Measurements from ENCODE around the gene CNOT4. TPM values are rescaled to one million over a fixed set of nuclear protein-coding genes. Genes with fewer than 3 reads are reported as not detected.
"Not testable (repeated sequence)": the region's sequence is repeated elsewhere in the genome, so short reads cannot be mapped to it uniquely, and the experiment has no call there.

The CNOT4 gene
- total and polyA plus RNA-seq, 12 donors, result 8.7 to 28.1 (median 16.8) TPM

DNA sequence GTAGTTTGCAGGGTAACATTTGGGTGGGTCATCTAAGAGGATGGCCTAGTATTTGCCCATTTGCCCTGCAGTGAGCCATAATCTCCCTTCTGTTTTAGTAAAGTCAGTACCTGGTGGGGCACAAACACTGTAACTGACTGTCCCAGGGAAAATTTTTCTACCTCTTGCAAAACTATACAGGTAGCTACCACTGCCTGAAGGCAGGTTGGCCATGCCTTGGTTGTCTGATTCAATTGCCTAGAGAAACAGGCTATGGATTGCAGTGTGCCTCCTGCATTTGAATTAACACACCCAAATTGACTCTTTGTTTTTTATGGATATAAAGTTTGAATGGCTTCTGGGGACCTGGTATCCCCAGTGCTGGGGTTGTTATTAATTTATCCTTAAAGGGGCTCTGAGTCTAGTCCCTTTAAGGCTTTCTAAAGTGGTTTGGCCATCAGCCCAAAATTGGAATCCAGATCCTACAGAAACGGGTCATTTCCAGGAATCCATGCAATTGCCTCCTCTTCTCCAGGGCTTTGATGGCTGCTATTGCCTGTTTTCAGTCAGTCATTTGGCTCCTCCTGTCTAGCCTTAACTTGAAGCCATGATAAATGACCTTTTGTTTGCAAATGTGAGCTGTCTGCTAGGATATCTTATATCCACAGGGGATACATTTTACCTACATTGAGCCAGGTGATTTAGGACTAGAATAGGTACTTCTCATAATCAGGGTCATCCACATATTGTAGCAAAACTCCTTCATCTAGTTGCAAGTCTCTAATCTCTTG lies 187.1 kb downstream of the CNOT4 start:
- DNase-seq, result peak in 1 of 7 donors; percentile 6
- WGBS, 4 donors, result 50 to 59% (median 56%) methylated on average over 1 of the region's 1 CpG
- H3K27ac ChIP-seq, result no peak overlapping the region
- H3K36me3 ChIP-seq (replicated peaks in 1 of 2), result no peaks in the 10 kb centered on the region
- H3K4me3 ChIP-seq, result no peak overlapping the region
- intact Hi-C loops (cut with DNase I), result no loop called here
- no peaks in the 10 kb centered on the region for H3K27me3 ChIP-seq
- H3K9me3 ChIP-seq (replicated peaks in 1 of 3), result no peaks in the 10 kb centered on the region
- TF ChIP-seq POLR2A (IDR thresholded peaks at IDR 0.05), result no peak
- TF ChIP-seq, protein P1, sequence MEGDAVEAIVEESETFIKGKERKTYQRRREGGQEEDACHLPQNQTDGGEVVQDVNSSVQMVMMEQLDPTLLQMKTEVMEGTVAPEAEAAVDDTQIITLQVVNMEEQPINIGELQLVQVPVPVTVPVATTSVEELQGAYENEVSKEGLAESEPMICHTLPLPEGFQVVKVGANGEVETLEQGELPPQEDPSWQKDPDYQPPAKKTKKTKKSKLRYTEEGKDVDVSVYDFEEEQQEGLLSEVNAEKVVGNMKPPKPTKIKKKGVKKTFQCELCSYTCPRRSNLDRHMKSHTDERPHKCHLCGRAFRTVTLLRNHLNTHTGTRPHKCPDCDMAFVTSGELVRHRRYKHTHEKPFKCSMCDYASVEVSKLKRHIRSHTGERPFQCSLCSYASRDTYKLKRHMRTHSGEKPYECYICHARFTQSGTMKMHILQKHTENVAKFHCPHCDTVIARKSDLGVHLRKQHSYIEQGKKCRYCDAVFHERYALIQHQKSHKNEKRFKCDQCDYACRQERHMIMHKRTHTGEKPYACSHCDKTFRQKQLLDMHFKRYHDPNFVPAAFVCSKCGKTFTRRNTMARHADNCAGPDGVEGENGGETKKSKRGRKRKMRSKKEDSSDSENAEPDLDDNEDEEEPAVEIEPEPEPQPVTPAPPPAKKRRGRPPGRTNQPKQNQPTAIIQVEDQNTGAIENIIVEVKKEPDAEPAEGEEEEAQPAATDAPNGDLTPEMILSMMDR (IDR thresholded peaks at IDR 0.05), result no peak
- no peaks in the 10 kb centered on the region for H3K4me1 ChIP-seq (replicated peaks in 1 of 2)

DNA sequence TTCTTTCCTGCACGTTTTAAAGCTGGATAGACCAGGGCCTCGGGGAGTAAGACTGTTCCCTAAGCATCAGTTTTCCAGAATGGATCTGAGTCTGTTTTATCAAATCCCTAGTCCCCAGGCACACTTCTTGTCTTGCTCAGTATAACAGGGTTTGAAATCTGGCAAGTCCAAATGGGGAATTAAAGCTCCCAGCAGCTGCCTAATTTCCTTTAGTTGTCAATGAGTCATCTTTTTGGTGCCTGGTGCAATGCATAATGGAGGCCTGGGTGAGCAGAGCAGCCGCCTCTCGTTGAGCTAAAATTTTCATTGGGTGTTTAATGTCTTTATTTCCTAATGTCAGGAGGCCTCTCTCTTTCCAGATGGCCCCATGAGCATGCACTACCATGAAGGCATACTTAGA lies 188.3 kb downstream of the CNOT4 start:
- Histone ChIP-seq H3K27me3 (no peaks in the 10 kb centered on the region), H3K36me3 (replicated peaks in 1 of 2) (no peaks in the 10 kb centered on the region), H3K4me3 (no peak overlapping the region), H3K9me3 (replicated peaks in 1 of 3) (no peaks in the 10 kb centered on the region), H3K27ac (no peak overlapping the region), H3K4me1 (replicated peaks in 1 of 2) (no peaks in the 10 kb centered on the region)
- peak in 1 of 7 donors; percentile 47 for DNase-seq
- no peak for TF ChIP-seq POLR2A (IDR thresholded peaks at IDR 0.05)
- intact Hi-C loops (cut with DNase I), result no loop called here
- WGBS, 4 donors, result 71 to 85% (median 82%) methylated on average over 4 of the region's 4 CpGs

DNA sequence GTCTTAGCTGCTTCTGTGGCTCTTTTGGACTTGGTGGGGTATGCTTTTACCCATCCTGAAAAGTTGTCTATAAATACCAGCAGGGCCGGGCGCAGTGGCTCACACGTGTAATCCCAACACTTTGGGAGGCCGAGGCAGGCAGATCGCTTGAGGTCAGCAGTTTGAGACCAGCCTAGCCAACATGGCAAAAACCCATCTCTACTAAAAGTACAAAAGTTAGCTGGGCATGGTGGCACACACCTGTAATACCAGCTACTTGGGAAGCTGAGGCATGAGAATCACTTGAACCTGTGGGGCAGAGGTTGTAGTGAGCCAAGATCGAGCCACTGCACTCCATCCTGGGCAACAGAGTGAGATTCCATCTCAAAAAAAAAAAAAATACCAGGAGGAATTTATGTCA lies 188.9 kb downstream of the CNOT4 start:
- WGBS, 4 donors, result 89 to 95% (median 93%) methylated on average over 6 of the region's 6 CpGs

DNA sequence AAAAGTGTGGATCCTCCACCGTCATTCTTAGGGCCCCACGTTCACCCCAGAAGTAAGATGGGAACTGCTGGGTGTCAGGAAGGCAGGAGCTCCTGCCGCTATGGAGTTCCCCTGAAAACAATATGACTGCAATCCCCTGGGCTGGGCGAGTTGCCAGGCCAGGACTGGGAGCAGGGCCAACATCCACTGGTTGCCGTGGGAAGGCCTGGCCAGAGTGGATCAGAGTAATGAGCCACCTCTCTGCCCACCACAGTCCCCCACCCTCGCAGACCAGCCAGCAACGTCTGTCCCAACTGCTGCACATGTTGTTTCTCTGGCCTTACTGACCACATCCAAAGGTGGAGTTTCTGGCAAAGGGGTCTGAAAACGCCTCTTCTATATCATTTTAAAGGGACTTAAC lies 189.6 kb downstream of the CNOT4 start:
- Histone ChIP-seq H3K9me3 (replicated peaks in 1 of 3) (no peaks in the 10 kb centered on the region), H3K27ac (no peak overlapping the region), H3K4me1 (replicated peaks in 1 of 2) (no peaks in the 10 kb centered on the region), H3K27me3 (no peaks in the 10 kb centered on the region), H3K4me3 (no peak overlapping the region), H3K36me3 (replicated peaks in 1 of 2) (no peaks in the 10 kb centered on the region)
- intact Hi-C loops (cut with DNase I), result no loop called here
- TF ChIP-seq POLR2A (IDR thresholded peaks at IDR 0.05), result no peak
- TF ChIP-seq, protein P1 (IDR thresholded peaks at IDR 0.05), result no peak
- WGBS, 4 donors, result 15 to 31% (median 24%) methylated on average over 4 to 8 of the region's 8 CpGs
- peak; percentile 77 to 94 (median 83) for DNase-seq

More for the DNA sequence above, 188.9 kb downstream of the CNOT4 start:
- intact Hi-C loops (cut with DNase I); H3K4me1 ChIP-seq (replicated peaks in 1 of 2); H3K27me3 ChIP-seq; H3K27ac ChIP-seq; H3K9me3 ChIP-seq (replicated peaks in 1 of 3); H3K36me3 ChIP-seq (replicated peaks in 1 of 2); H3K4me3 ChIP-seq: not testable (repeated sequence)
- DNase-seq, result peak in 1 of 7 donors; percentile 27

DNA sequence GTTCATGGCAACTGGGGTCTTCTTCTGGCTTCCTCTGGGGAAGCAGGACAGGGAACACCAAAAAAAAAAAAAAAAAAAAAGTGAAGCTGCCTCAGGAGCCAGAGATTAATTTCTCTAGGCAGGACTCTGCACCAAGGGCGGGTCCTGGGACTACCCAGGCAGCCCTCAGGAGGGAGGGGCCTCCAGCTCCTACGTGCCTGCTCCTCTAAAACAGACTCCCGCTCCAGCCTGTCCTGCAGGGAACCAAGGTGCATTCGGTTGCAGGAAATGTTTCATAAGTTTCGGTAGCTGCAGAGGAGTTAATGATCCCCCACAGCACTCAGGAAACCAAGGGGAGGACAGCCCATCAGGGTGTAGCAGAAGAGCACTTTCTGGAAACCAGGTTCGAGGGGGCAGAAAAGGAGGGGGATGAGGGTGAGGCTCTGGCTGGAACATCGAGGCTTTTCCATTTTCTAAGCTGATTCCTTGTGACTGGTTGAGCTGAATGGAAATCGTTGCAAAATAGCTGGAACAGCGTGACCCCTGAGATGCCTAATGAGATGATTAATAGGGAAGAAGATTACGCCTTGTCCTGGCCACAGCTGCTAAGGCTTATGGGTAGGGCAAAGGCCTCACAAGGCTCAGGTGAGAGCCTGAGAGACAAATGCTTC lies 192.1 kb downstream of the CNOT4 start:
- DNase-seq, result peak in 1 of 7 donors; percentile 39
- intact Hi-C loops (cut with DNase I), result no loop called here
- no peak for TF ChIP-seq POLR2A (IDR thresholded peaks at IDR 0.05)
- TF ChIP-seq, protein P1 (IDR thresholded peaks at IDR 0.05), result no peak
- Histone ChIP-seq H3K27ac (no peak overlapping the region), H3K27me3 (no peaks in the 10 kb centered on the region), H3K9me3 (replicated peaks in 1 of 3) (no peaks in the 10 kb centered on the region), H3K4me1 (replicated peaks in 1 of 2) (no peaks in the 10 kb centered on the region), H3K4me3 (no peak overlapping the region), H3K36me3 (replicated peaks in 1 of 2) (no peaks in the 10 kb centered on the region)
- 64 to 72% (median 72%) methylated on average over 10 of the region's 10 CpGs for WGBS, 4 donors

Measured in adrenal gland (tissue), 12 donors.